Stimulated activated naive CD8-positive, alpha-beta T cell treated with anti-CD3 and anti-CD28 coated beads, Interleukin-15, Interleukin-2, amounts not matched to agents 100 ng/mL and 50 ng/mL, for 24 hours (primary cell): Measurements from ENCODE around the gene STIP1.
A peak's percentile ranks its signal among the peaks of the same experiment; 100 is the strongest.

Experiments used
- H3K27ac Mint-ChIP-seq: one replicate; pipeline ENCODE4 v1.8.0; 2021; ENCODE audit warnings: mild to moderate bottlenecking, mixed read lengths
- H3K27me3 Mint-ChIP-seq: one replicate; pipeline ENCODE4 v1.8.0; 2021; ENCODE audit warnings: mixed read lengths
- H3K36me3 Mint-ChIP-seq: one replicate; pipeline ENCODE4 v1.8.0; 2021; ENCODE audit warnings: low read depth, mixed read lengths
- H3K4me1 Mint-ChIP-seq: one replicate; pipeline ENCODE4 v1.8.0; 2021; ENCODE audit warnings: low read depth, mixed read lengths
- H3K4me3 Mint-ChIP-seq: one replicate; pipeline ENCODE4 v1.8.0; 2021; ENCODE audit warnings: mild to moderate bottlenecking, mixed read lengths
- H3K9me3 Mint-ChIP-seq: one replicate; pipeline ENCODE4 v1.8.0; 2021; ENCODE audit warnings: mixed read lengths

Gene STIP1

GRCh38 chr11:64250415-64251015 lies 64.5 kb downstream of the STIP1 start:
- no peak overlapping the region for H3K27ac Mint-ChIP-seq
- peak overlapping the region; percentile 69 for H3K4me3 Mint-ChIP-seq
- H3K4me1 Mint-ChIP-seq = peaks cover 17% of the 10 kb centered on the region

GRCh38 chr11:64251016-64251752 lies 65.2 kb downstream of the STIP1 start, which contains the start of gene PLCB3:
Gene PLCB3, plus strand, starts transcription at chr11:64251530. Its CDS starts 120 bp downstream, at chr11:64251650.
- H3K9me3 Mint-ChIP-seq = no peaks in the 10 kb centered on the region
- peak within 1 kb of the TSS; percentile 52 for H3K27ac Mint-ChIP-seq
- peaks cover 17% of the 10 kb centered on the region for H3K4me1 Mint-ChIP-seq
- H3K4me3 Mint-ChIP-seq = peak within 1 kb of the TSS; percentile 85
- H3K27me3 Mint-ChIP-seq = no peaks in the 10 kb centered on the region
- H3K36me3 Mint-ChIP-seq = no peaks in the 10 kb centered on the region

More at GRCh38 chr11:64250415-64251015, 64.5 kb downstream of the STIP1 start:
- H3K27me3 Mint-ChIP-seq = no peaks in the 10 kb centered on the region
- H3K9me3 Mint-ChIP-seq = no peaks in the 10 kb centered on the region
- no peaks in the 10 kb centered on the region for H3K36me3 Mint-ChIP-seq

GRCh38 chr11:64251753-64252002 lies 65.7 kb downstream of the STIP1 start:
- Mint-ChIP-seq H3K9me3 (no peaks in the 10 kb centered on the region), H3K27me3 (no peaks in the 10 kb centered on the region), H3K36me3 (no peaks in the 10 kb centered on the region), H3K4me3 (peak overlapping the region; percentile 85), H3K27ac (peak overlapping the region; percentile 31), H3K4me1 (peaks cover 17% of the 10 kb centered on the region)

- H3K4me3 Mint-ChIP-seq = peak overlapping the region; percentile 85
- peak overlapping the region; percentile 31 for H3K27ac Mint-ChIP-seq
- peaks cover 17% of the 10 kb centered on the region for H3K4me1 Mint-ChIP-seq
- H3K36me3 Mint-ChIP-seq = no peaks in the 10 kb centered on the region
- H3K27me3 Mint-ChIP-seq = no peaks in the 10 kb centered on the region
- H3K9me3 Mint-ChIP-seq = no peaks in the 10 kb centered on the region
Observed at GRCh38 chr11:64252003-64252872, 66.3 kb downstream of the STIP1 start.

- Mint-ChIP-seq H3K4me3 (no peak overlapping the region), H3K9me3 (no peaks in the 10 kb centered on the region), H3K27me3 (no peaks in the 10 kb centered on the region), H3K36me3 (no peaks in the 10 kb centered on the region), H3K27ac (no peak overlapping the region), H3K4me1 (peaks cover 13% of the 10 kb centered on the region)
Observed at GRCh38 chr11:64253043-64253442, 67.1 kb downstream of the STIP1 start.

- peaks cover 12% of the 10 kb centered on the region for H3K4me1 Mint-ChIP-seq
Observed at GRCh38 chr11:64253481-64253880, 67.5 kb downstream of the STIP1 start.

More at GRCh38 chr11:64253481-64253880, 67.5 kb downstream of the STIP1 start:
- H3K27ac Mint-ChIP-seq = no peak overlapping the region
- no peaks in the 10 kb centered on the region for H3K27me3 Mint-ChIP-seq
- no peaks in the 10 kb centered on the region for H3K36me3 Mint-ChIP-seq
- no peaks in the 10 kb centered on the region for H3K9me3 Mint-ChIP-seq
- H3K4me3 Mint-ChIP-seq = no peak overlapping the region
